SK-N-SH treated with all-trans-retinoic acid at 6 μM for 48 hours (cell line): Measurements from ENCODE around the gene NTNG1.

Experiments
- ARNTL ChIP-seq: fragments of 450-650 bp; formaldehyde crosslinking; IDR thresholded peaks from 2 replicates; pipeline ENCODE4 v1.5.0; 2020; ENCODE audit warnings: low read depth, mild to moderate bottlenecking, moderate library complexity, borderline replicate concordance
- BACH2 ChIP-seq: fragments of 250-450 bp; sonication (Bioruptor Pico); IDR thresholded peaks from 2 replicates; pipeline ENCODE4 v1.9.0; 2021; ENCODE audit warnings: mild to moderate bottlenecking, borderline replicate concordance
- CSDC2 ChIP-seq: fragments of 250-450 bp; sonication (Bioruptor Pico); IDR thresholded peaks from 2 replicates; pipeline ENCODE4 v1.5.0; 2020; ENCODE audit warnings: mild to moderate bottlenecking, moderate library complexity
- CSRNP3 ChIP-seq: fragments of 250-450 bp; sonication (Bioruptor Pico); IDR thresholded peaks from 2 replicates; pipeline ENCODE4 v1.5.1; 2021; ENCODE audit warnings: mild to moderate bottlenecking, moderate library complexity
- TOX ChIP-seq: fragments of 250-450 bp; sonication (Bioruptor Pico); IDR thresholded peaks from 2 replicates; pipeline ENCODE4 v1.8.0; 2021; ENCODE audit warnings: mild to moderate bottlenecking, moderate library complexity, borderline replicate concordance
- ZC3H10 ChIP-seq: fragments of 250-450 bp; sonication (Bioruptor Pico); IDR thresholded peaks from 2 replicates; pipeline ENCODE4 v1.5.1; 2021; ENCODE audit warnings: mild to moderate bottlenecking, moderate library complexity
- ZFP30 ChIP-seq: fragments of 450-650 bp; formaldehyde crosslinking; IDR thresholded peaks from 2 replicates; pipeline ENCODE4 v1.5.0; 2022; ENCODE audit warnings: mild to moderate bottlenecking, moderate library complexity
- TF ChIP-seq, protein P1 (sequence below): fragments of 250-450 bp; sonication (Bioruptor Pico); IDR thresholded peaks from 2 replicates; pipeline ENCODE4 v1.8.0; 2020; ENCODE audit warnings: mild to moderate bottlenecking, moderate library complexity, borderline replicate concordance
- TF ChIP-seq, protein P2 (sequence below): fragments of 250-450 bp; sonication (Bioruptor Pico); IDR thresholded peaks from 2 replicates; pipeline ENCODE4 v1.5.0; 2020; ENCODE audit warnings: mild to moderate bottlenecking, moderate library complexity

- TF ChIP-seq ARNTL (CRISPR knock-in tag) (no peak), CSDC2 (no peak), ZFP30 (no peak), TOX (CRISPR knock-in tag) (no peak), ZC3H10 (CRISPR knock-in tag) (no peak), BACH2 (no peak), CSRNP3 (CRISPR knock-in tag) (no peak)
- TF ChIP-seq, protein P1, sequence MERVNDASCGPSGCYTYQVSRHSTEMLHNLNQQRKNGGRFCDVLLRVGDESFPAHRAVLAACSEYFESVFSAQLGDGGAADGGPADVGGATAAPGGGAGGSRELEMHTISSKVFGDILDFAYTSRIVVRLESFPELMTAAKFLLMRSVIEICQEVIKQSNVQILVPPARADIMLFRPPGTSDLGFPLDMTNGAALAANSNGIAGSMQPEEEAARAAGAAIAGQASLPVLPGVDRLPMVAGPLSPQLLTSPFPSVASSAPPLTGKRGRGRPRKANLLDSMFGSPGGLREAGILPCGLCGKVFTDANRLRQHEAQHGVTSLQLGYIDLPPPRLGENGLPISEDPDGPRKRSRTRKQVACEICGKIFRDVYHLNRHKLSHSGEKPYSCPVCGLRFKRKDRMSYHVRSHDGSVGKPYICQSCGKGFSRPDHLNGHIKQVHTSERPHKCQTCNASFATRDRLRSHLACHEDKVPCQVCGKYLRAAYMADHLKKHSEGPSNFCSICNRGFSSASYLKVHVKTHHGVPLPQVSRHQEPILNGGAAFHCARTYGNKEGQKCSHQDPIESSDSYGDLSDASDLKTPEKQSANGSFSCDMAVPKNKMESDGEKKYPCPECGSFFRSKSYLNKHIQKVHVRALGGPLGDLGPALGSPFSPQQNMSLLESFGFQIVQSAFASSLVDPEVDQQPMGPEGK (CRISPR knock-in tag): no peak
- TF ChIP-seq, protein P2, sequence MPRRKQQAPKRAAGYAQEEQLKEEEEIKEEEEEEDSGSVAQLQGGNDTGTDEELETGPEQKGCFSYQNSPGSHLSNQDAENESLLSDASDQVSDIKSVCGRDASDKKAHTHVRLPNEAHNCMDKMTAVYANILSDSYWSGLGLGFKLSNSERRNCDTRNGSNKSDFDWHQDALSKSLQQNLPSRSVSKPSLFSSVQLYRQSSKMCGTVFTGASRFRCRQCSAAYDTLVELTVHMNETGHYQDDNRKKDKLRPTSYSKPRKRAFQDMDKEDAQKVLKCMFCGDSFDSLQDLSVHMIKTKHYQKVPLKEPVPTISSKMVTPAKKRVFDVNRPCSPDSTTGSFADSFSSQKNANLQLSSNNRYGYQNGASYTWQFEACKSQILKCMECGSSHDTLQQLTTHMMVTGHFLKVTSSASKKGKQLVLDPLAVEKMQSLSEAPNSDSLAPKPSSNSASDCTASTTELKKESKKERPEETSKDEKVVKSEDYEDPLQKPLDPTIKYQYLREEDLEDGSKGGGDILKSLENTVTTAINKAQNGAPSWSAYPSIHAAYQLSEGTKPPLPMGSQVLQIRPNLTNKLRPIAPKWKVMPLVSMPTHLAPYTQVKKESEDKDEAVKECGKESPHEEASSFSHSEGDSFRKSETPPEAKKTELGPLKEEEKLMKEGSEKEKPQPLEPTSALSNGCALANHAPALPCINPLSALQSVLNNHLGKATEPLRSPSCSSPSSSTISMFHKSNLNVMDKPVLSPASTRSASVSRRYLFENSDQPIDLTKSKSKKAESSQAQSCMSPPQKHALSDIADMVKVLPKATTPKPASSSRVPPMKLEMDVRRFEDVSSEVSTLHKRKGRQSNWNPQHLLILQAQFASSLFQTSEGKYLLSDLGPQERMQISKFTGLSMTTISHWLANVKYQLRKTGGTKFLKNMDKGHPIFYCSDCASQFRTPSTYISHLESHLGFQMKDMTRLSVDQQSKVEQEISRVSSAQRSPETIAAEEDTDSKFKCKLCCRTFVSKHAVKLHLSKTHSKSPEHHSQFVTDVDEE (CRISPR knock-in tag): no peak
These were observed 182.9 kb downstream of the NTNG1 start for GRCh38 chr1:107323784-107324183.
